HUES48 (cell line): ENCODE results near the gene SIRPB2.

Experiments used
- H3K27ac ChIP-seq: one replicate; pipeline ENCODE4 v1.7.0; 2013; ENCODE audit warnings: low read depth, low read length, inconsistent platforms
- H3K27me3 ChIP-seq: 2 replicates; pipeline ENCODE4 v1.6.1; 2013; ENCODE audit warnings: mild to moderate bottlenecking, low read length; ENCODE audit not compliant: control insufficient read depth, insufficient read depth
- H3K36me3 ChIP-seq: 2 replicates; pipeline ENCODE4 v1.6.1; 2013; ENCODE audit warnings: low read length; ENCODE audit not compliant: control insufficient read depth, insufficient read depth
- H3K4me1 ChIP-seq: 2 replicates; pipeline ENCODE4 v1.6.1; 2013; ENCODE audit warnings: mild to moderate bottlenecking, low read length; ENCODE audit not compliant: control insufficient read depth, insufficient read depth
- H3K4me3 ChIP-seq: 2 replicates; pipeline ENCODE4 v1.5.1; 2013; ENCODE audit warnings: mild to moderate bottlenecking, low read depth, low read length
- H3K9ac ChIP-seq: 2 replicates; pipeline ENCODE4 v1.6.1; 2013; ENCODE audit warnings: mild to moderate bottlenecking, low read depth, low read length, moderate library complexity
- H3K9me3 ChIP-seq: 2 replicates; pipeline ENCODE4 v1.6.1; 2013; ENCODE audit warnings: low read length; ENCODE audit not compliant: control insufficient read depth, insufficient read depth

SIRPB2 gene

DNA sequence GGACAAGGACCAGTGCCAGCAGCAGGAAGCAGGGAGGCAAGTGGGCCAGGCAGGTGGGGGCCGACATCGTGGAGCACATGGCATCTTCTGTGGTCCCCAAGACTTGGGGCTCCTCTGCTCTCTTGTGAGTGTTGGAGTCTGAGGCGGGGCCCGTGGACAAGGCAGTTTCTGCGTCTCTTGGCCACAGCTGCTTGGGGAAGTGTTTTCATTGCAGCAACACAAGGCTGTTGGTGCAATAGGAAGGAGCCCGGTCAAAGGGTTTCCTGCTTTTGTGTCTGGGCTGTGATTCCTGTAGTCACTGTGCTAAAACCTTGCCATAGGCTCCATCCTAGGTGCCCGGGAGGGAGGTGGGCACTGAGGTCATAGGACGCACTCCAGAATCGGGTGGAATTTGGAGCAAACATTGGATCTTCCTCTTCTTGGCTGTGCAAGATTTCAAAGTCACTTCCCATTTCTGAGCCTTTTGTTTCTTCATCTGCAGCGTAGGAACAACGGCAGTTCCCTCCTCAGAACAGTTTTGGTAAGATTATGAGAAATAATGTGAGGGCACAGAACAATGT, at the start of gene SIRPB2:
TSS of gene SIRPB2 (minus strand) at position 140 of the 560 bp plus-strand sequence. CDS start at position 79, 61 bp downstream.
- Histone ChIP-seq H3K36me3 (no peaks in the 10 kb centered on the region), H3K4me1 (no peaks in the 10 kb centered on the region), H3K4me3 (no peak within 1 kb of the TSS), H3K9ac (no peak within 1 kb of the TSS), H3K27me3 (no peaks in the 10 kb centered on the region; the same call in 1 of the 2 replicates), H3K27ac (no peak within 1 kb of the TSS), H3K9me3 (no peaks in the 10 kb centered on the region)

DNA sequence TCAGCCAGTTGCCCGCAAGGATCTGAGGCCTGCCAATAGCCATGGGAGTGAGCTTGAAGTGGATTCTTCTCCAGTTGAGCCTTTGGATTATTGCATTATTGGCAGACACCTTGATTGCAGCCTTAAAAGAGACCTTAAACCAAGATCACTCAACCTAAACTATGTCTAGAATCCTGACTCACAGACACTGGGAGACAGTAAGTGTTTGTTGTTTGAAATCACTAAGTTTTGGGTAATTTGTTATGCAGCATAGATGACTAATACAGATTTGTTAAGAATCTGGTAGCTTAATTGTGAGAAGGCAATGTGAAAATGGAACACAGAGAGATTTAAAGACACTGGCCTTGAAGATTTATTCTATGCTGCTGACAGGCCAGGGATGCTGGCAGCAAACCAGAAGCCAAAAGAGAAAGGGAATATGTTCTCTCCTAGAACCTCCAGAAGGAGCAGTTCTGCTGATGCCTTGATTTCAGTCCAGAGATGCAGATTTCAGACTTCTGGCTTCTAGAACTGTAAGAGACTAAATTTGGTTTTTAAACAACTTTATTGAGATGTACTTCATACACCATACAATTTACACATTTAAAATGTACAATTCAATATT, 48.7 kb upstream of the SIRPB2 start:
- no peaks in the 10 kb centered on the region for H3K27me3 ChIP-seq
- H3K9ac ChIP-seq: no peak overlapping the region
- H3K36me3 ChIP-seq: no peaks in the 10 kb centered on the region
- H3K27ac ChIP-seq: no peak overlapping the region
- H3K9me3 ChIP-seq: no peaks in the 10 kb centered on the region
- H3K4me3 ChIP-seq: no peak overlapping the region
- no peaks in the 10 kb centered on the region for H3K4me1 ChIP-seq

DNA sequence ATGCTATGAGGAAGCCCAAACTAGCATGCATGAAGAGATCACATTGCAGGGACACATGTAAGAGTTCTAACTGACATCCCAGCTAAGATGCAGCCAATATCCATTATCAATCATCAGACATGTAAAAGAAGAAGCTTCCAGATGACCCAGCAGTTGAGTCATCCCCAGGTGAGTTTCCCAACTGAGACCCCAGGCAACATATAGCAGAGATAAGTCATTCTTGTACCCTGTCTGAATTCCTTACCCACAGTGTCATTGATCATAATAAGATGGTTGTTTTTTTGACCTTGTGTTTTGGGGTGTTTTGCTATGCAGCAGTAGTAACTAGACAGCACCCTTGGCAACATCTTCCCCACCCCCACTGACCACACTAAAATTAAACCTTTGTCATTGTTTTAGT, 47.4 kb upstream of the SIRPB2 start:
- Histone ChIP-seq H3K9ac (no peak overlapping the region), H3K4me1 (no peaks in the 10 kb centered on the region), H3K9me3 (no peaks in the 10 kb centered on the region), H3K4me3 (no peak overlapping the region), H3K27me3 (no peaks in the 10 kb centered on the region), H3K36me3 (no peaks in the 10 kb centered on the region), H3K27ac (no peak overlapping the region)

DNA sequence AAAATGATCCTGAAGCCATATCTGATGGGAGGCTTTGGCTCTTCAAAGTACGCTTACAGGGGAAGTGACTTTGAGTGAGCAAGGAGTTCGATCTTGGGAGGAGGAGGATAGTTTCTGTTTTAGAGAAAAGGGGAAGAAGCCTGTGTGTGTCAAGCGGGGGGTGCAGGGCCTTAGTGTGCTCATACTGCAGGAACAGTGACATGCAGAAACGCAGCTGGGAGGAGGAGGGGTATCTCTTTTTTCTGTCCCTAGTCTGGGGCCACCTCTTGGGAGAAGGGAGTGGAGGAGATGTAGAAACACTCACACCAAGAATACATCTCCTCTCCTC, 46.5 kb upstream of the SIRPB2 start:
- H3K27ac ChIP-seq: no peak overlapping the region
- H3K36me3 ChIP-seq: no peaks in the 10 kb centered on the region
- H3K4me3 ChIP-seq: no peak overlapping the region
- H3K27me3 ChIP-seq: no peaks in the 10 kb centered on the region
- 0 out of 2 replicates have a peak, but pooled peaks cover 3% of the 10 kb centered on the region for H3K4me1 ChIP-seq
- H3K9ac ChIP-seq: no peak overlapping the region
- H3K9me3 ChIP-seq: no peaks in the 10 kb centered on the region

DNA sequence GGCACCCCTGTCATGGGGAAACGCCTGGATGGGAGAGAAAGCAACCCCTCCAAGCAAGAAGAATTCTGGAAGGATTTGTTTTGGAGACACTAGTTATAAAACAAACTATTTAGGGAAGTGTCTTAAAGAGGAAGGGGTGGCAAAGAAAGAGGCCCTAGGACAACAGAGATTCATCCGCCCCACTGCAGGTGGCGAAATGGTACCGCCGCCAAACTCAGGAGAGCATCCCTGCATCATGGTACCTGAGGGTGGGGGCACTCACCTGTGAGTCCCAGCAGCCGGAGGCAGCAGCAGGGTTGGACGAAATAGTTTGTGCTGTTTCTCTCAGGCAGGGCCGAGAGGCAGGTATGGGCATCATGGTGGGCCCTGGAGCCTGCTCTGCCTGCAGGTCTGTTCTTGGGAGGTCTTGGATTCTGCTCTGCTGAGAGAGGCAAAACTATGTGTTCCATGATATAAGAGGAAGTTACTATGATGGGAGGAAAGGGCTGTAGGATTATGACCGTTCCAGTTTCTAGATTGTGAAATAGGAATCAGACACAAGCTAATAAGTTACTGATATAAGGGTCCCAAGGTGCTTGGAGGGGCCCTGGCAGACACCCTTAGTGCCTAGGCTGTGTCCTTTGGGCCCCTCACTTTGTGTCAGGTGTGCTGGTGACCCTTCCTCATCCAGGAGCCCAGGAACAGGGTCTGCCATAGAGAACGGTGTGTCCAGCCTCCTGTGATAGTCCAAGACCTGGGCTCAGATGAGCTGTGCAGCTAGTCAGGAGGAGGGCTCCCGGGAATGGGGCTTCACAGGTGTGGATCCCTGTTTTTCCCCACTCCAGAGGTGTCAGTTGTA, 45.9 kb upstream of the SIRPB2 start:
- Histone ChIP-seq H3K9me3 (no peaks in the 10 kb centered on the region), H3K27ac (no peak overlapping the region), H3K27me3 (no peaks in the 10 kb centered on the region), H3K4me3 (no peak overlapping the region), H3K9ac (no peak overlapping the region), H3K4me1 (0 out of 2 replicates have a peak, but pooled peaks cover 3% of the 10 kb centered on the region), H3K36me3 (no peaks in the 10 kb centered on the region)

DNA sequence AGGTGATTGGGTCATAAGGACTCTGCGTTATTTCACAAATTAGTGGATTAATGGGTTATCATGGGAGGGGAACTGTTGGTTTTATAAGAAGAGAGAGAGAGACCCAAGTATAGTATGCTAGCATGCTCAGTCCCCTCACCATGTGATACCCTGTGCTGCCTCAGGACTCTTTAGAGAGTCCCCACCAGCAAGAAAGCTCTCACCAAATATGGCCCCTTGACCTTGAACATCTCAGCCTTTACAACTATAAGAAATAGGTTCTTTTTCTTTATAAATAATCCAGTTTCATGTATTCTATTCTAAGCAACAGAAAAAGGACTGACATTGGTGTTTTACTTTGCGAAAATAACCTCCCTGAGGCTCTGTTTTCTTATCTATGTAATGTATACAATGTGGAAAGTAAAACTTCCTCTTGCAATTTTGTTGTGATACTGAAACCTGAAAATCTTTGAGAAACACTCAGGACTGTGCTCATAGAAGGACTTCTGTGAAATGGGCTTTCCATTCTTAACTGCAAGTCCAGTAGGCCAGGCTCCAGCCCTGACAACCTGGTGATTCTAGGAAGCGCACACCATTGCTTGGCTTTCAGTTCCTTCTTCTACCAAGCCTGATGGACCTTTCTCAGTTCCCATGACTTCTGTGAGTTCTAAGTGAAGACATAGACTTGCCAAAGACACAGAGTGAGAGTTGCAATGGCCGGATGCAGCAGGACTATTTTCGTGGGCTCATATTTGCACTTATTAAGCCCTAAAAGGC, 44.4 kb upstream of the SIRPB2 start:
- 0 out of 2 replicates have a peak, but pooled peaks cover 3% of the 10 kb centered on the region for H3K4me1 ChIP-seq
- no peaks in the 10 kb centered on the region for H3K9me3 ChIP-seq
- no peak overlapping the region for H3K4me3 ChIP-seq
- H3K27ac ChIP-seq: no peak overlapping the region
- H3K9ac ChIP-seq: no peak overlapping the region
- no peaks in the 10 kb centered on the region for H3K27me3 ChIP-seq
- no peaks in the 10 kb centered on the region for H3K36me3 ChIP-seq

DNA sequence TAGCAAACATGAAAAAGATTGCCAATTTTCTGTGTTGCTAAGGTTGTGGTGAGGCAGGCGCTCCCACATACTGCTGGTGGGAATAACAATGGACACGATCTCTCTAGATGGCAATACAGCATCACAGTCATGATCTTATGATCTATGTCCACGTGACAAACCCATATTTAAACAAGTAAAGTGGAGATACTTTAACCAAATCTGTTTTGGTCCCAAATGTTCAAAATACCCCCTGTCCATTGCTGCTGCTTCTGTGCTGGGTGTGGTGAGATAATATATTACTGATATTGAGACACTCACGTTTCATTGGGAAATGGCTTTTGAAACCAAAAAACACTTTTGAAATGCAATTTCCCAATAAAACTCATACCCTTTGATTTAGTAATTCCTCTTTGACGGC, 43.3 kb upstream of the SIRPB2 start:
- H3K4me1 ChIP-seq: 0 out of 2 replicates have a peak, but pooled peaks cover 3% of the 10 kb centered on the region

DNA sequence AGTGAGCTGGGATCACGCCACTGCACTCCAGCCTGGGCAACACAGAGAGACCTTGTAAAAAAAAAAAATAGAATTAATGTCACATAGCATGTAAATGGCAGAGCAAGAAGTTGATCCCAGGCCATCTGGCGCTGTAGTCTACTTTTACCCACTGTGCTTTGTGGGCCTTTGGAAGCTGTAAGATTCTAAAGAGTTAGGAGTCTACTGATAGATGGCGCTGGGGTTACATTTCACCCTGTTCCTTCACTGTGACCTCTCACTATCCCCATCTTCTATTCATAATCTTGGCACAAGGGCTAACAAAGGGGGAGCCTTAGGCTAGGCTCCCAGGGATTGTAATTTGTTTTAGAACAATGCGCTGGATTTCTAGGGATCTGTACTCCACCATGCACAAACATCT, 41.8 kb upstream of the SIRPB2 start:
- H3K9ac ChIP-seq: no peak overlapping the region
- H3K9me3 ChIP-seq: no peaks in the 10 kb centered on the region
- H3K27ac ChIP-seq: no peak overlapping the region
- H3K4me3 ChIP-seq: no peak overlapping the region
- H3K4me1 ChIP-seq: 0 out of 2 replicates have a peak, but pooled peaks cover 3% of the 10 kb centered on the region
- no peaks in the 10 kb centered on the region for H3K36me3 ChIP-seq
- no peaks in the 10 kb centered on the region for H3K27me3 ChIP-seq

More for the DNA sequence above, 43.3 kb upstream of the SIRPB2 start:
- Histone ChIP-seq H3K9ac (no peak overlapping the region), H3K27me3 (no peaks in the 10 kb centered on the region), H3K9me3 (no peaks in the 10 kb centered on the region), H3K4me3 (no peak overlapping the region), H3K27ac (no peak overlapping the region), H3K36me3 (no peaks in the 10 kb centered on the region)

DNA sequence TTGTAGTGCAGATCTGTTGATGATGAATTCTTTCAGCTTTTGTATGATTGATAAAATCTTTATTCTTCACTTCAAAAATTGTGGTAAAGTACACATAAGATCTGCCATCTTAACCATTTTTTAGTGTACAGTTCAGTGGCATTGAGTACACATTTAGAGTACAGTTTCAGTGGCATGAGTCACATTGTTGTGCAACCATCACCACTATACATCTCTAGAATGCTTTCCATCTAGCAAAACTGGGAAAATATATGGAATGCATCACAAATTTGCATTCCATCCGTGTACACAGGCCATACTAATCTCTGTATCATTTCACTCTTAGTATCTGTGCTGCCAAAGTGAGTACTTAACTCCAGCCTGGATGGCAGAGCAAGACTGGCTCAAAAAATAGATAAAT, 37.6 kb upstream of the SIRPB2 start:
- Histone ChIP-seq H3K9me3 (no peaks in the 10 kb centered on the region), H3K36me3 (no peaks in the 10 kb centered on the region), H3K9ac (no peak overlapping the region), H3K4me1 (0 out of 2 replicates have a peak, but pooled peaks cover 3% of the 10 kb centered on the region), H3K4me3 (no peak overlapping the region), H3K27me3 (no peaks in the 10 kb centered on the region), H3K27ac (no peak overlapping the region)

DNA sequence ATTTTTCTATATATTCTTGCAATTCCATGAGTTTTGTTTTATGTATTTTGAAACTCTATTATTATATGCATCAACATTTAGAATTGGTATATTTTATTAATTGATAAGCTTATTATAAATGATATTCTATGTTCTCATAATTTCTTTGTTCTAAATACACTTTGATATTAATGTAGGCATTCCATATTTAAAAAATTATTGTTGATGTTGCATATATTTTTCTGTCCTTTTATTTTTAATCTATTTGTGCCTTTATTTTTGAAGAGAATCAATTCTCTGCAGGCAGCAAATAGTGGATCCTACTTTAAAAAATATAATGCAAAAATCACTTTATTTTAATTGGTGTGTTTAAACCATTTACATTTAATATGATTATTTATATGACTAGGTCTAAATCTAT, 36.7 kb upstream of the SIRPB2 start:
- Histone ChIP-seq H3K9ac (no peak overlapping the region), H3K4me3 (no peak overlapping the region), H3K36me3 (no peaks in the 10 kb centered on the region), H3K9me3 (no peaks in the 10 kb centered on the region), H3K27me3 (no peaks in the 10 kb centered on the region), H3K27ac (no peak overlapping the region), H3K4me1 (no peaks in the 10 kb centered on the region)
